RWPE1 (cell line): ENCODE results near the gene TSFM.

ENCODE experiments used
- CTCF ChIA-PET: fragments of 350-600 bp; sonication (Branson Sonifier 250); formaldehyde crosslinking; extraction: SDS; loops from one replicate; lab custom pipeline; 2021; lab: Yijun Ruan, JAX
- POLR2A ChIA-PET: fragments of 400-600 bp; formaldehyde crosslinking; extraction: SDS; loops from one replicate; lab custom pipeline; 2020; ENCODE audit warnings: antibody characterized with exemption; ENCODE audit not compliant: low non-redundant PET; lab: Yijun Ruan, JAX
- DNase-seq: peaks from one replicate; pipeline ENCODE4 v3.0.0; 2012; ENCODE audit warnings: low spot score
- H3K27ac ChIP-seq: fragments of 450-650 bp; 2 replicates; pipeline ENCODE4 v1.5.1; 2017
- TF ChIP-seq, protein P1 (sequence below): fragments of 450-650 bp; conservative IDR thresholded peaks from 2 replicates; pipeline ENCODE4 v1.5.1; 2017; ENCODE audit warnings: low read depth, mild to moderate bottlenecking

TSFM gene

DNA sequence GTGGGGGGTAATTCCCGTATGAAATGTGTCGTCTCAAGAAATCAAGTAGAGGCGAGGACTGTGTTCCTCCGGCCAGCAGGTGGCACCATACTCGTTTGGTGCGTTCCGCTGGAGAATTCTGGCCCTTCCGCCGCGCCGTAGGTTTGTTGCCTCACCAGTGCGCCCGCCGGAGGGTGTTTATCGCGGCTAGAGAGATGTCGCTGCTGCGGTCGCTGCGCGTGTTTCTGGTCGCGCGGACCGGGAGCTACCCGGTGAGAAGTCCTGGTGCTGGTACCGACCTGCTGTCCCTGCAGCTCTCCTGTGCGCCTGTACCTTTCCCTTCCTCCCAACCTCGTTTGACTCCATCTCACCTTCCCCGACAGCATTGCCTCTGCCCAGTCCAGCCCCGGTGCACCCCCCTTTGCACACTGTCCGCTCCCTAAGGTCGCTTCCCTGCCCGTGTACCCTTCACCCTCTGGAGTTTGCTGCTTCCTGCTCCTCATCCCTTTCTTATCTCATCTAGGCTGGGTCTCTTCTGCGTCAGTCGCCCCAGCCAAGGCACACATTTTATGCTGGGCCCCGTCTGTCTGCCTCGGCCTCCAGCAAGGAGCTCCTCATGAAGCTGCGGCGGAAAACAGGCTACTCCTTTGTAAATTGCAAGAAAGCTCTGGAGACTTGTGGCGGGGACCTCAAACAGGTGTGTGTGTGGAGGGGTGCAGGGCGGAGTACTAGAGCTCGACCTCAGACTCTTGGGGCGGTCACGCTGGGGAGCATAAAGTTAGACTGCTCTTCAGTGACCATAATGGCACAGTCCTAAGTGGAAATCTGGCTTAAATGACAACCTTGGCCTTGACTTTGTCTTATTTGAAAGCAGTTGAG is at the start of gene TSFM:
Gene TSFM, plus strand, starts transcription at position 180 of the 858 bp plus-strand sequence. Its CDS starts 15 bp downstream, at position 195.
- CTCF ChIA-PET: interaction anchor here (0.6 to 1.2 kb wide), 11 partner anchors 10 to 1692 kb away, joined by 3 to 9 read pairs (median 4); partner anchors contain the start of genes AVIL, CTDSP2 and CYP27B1
- POLR2A ChIA-PET: interaction anchor here (0.6 kb wide), 1 partner anchor 63 kb away, joined by 4 read pairs; no protein-coding TSS in a partner anchor
- peak within 1 kb of the TSS; percentile 60 for H3K27ac ChIP-seq
- DNase-seq: peak; percentile 69
- TF ChIP-seq, protein P1, sequence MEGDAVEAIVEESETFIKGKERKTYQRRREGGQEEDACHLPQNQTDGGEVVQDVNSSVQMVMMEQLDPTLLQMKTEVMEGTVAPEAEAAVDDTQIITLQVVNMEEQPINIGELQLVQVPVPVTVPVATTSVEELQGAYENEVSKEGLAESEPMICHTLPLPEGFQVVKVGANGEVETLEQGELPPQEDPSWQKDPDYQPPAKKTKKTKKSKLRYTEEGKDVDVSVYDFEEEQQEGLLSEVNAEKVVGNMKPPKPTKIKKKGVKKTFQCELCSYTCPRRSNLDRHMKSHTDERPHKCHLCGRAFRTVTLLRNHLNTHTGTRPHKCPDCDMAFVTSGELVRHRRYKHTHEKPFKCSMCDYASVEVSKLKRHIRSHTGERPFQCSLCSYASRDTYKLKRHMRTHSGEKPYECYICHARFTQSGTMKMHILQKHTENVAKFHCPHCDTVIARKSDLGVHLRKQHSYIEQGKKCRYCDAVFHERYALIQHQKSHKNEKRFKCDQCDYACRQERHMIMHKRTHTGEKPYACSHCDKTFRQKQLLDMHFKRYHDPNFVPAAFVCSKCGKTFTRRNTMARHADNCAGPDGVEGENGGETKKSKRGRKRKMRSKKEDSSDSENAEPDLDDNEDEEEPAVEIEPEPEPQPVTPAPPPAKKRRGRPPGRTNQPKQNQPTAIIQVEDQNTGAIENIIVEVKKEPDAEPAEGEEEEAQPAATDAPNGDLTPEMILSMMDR: peak; percentile 89

DNA sequence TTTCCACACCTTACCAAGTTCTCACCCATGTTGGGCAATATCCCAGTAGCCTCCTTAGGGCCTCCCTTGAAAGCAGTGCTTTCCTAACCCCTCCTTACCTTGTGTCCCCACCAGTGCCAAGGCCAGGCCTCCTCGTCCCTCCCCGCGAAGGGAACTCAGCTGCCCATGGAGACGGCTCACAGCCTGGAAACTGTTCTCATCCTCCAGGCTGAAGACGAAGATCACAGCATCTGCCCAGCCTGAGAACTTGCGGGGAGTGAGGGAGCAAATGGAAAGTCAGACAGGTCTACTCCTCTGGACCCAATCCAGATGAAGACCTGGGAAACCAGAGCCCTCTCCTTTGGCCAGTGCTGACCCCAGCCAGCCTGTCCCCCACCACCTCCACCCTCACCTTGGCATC is 48.7 kb upstream of the TSFM start:
- no peak overlapping the region for H3K27ac ChIP-seq
- CTCF ChIA-PET: interaction anchor here (0.7 to 1.2 kb wide), 2 partner anchors 40 to 101 kb away, joined by 3 read pairs; partner anchors contain the start of genes B4GALNT1 and OS9
- POLR2A ChIA-PET: no interaction called here
- TF ChIP-seq, protein P1: no peak
- DNase-seq: no peak

DNA sequence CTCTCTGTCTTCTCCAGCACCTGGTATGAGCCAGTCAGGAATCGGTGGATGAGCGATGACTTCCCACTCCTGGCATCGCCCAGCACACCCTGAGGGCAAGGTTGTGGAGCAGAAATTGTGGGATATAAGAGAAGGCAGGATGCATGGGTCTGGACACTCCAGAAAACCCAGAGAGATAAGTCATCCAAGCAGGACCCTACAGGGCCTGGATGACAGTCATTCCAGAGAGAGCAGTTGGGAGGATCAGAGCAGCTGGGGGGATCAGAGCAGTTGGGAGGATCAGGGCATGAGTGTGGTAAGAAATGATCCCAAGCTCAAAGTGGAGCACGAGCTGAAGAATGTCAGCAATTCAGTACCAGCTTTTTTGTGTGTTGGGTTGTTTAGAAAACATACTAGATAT is 48.0 kb upstream of the TSFM start:
- TF ChIP-seq, protein P1: no peak
- DNase-seq: no peak
- ChIA-PET CTCF (interaction anchor here (1.2 to 4.3 kb wide), 2 partner anchors 8 to 102 kb away, joined by 3 to 31 read pairs; partner anchors contain the start of gene B4GALNT1), POLR2A (no interaction called here)
- H3K27ac ChIP-seq: no peak overlapping the region

DNA sequence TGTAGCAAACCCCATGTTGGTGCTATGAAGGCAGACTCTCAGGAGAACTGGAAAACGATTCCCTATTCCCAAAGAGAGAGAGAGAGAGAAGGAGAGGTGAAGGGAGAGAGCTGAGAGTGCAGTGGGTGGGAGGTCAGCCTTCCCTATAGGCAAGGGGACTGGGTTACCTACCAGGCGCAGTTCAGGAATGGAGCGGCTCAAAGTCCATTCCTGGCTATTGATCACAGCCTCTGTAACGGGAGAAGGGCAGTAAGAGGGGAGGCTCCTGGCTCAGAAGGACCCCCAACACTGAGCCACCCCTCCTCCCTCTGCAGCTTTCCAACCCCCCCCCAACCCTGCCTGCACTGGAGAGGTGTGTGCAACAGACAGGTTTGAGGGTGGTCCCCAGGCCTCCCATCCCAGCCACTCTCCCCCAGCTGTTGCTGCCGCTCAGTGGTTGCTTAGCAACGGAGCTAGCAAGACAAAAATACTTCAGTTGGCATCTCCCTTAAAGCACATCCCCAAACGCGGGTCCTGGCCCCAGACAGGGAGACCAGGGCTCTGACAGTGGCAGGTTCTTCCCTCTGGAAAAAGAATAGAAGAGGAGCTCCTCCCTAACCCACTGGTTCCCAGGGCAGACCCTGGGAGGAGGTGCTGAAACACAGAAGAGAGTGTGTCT is 47.3 kb upstream of the TSFM start:
- POLR2A ChIA-PET: interaction anchor here (0.8 kb wide), 1 partner anchor 9 kb away, joined by 4 read pairs; no protein-coding TSS in a partner anchor
- CTCF ChIA-PET: interaction anchor here (0.5 to 4.3 kb wide), 8 partner anchors 9 to 207 kb away, joined by 3 to 31 read pairs (median 4); no protein-coding TSS in a partner anchor
- no peak overlapping the region for H3K27ac ChIP-seq
- TF ChIP-seq, protein P1: no peak
- no peak for DNase-seq

DNA sequence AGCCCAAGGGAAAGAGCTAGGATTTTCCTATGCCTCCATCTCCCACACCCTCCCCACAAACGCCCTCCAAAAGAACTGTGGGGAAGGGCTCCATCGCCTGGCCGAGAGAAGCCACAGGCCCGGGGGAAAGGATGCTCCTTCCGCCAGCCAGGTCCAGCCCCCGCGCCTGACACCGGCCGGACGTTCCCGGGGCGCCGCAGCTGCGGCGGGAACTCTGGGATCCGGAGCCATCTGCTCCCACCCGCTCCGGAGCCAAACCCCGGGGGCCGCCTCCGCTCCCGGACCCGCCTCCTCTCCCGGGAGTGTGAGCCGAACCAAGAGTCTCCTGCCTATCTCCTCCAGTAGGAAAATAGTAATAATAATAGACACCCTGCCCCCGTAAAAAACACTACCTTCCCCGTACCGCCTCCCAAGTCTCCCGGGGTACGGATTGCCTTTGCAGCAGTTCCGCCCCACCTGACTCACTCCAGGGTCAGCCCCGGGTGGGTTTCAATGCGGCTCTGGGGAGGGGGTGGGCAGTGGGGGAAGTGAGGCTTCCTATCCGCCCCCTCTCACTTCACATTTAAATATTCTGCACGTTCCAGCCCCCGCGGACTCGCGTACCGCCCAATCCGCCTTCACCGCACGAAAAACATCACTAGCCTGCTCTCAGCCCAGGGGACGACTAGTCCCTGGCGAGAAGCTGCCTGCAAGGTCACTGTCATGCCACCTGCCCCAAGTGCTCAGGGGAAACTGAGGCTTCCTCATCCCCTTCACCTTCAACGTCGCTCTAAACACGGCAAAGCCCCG is 46.4 kb upstream of the TSFM start:
- DNase-seq: peak; percentile 62
- POLR2A ChIA-PET: interaction anchor here (0.8 kb wide), 1 partner anchor 10 kb away, joined by 4 read pairs; no protein-coding TSS in a partner anchor
- H3K27ac ChIP-seq: peak overlapping the region; percentile 5; the same call in 1 of the 2 replicates
- TF ChIP-seq, protein P1: peak; percentile 37
- CTCF ChIA-PET: interaction anchor here (0.5 to 4.3 kb wide), 10 partner anchors 10 to 261 kb away, joined by 3 to 31 read pairs (median 4); no protein-coding TSS in a partner anchor
